GM10266 (cell line): ENCODE results near the gene DLGAP3.

Experiments used
- DNase-seq: peaks from one replicate; pipeline ENCODE4 v3.0.0; 2012; ENCODE audit errors: extremely low spot score
- TF ChIP-seq, protein P1 (sequence below): IDR thresholded peaks from 2 replicates; pipeline ENCODE4 v1.5.1; 2012; ENCODE audit warnings: mild to moderate bottlenecking, low read depth; ENCODE audit not compliant: control insufficient read depth, insufficient read depth; ENCODE audit errors: missing control alignments

The DLGAP3 gene

GRCh38 chr1:34887593-34887992, 41.9 kb downstream of the DLGAP3 start:
- no peak for DNase-seq
- TF ChIP-seq, protein P1, sequence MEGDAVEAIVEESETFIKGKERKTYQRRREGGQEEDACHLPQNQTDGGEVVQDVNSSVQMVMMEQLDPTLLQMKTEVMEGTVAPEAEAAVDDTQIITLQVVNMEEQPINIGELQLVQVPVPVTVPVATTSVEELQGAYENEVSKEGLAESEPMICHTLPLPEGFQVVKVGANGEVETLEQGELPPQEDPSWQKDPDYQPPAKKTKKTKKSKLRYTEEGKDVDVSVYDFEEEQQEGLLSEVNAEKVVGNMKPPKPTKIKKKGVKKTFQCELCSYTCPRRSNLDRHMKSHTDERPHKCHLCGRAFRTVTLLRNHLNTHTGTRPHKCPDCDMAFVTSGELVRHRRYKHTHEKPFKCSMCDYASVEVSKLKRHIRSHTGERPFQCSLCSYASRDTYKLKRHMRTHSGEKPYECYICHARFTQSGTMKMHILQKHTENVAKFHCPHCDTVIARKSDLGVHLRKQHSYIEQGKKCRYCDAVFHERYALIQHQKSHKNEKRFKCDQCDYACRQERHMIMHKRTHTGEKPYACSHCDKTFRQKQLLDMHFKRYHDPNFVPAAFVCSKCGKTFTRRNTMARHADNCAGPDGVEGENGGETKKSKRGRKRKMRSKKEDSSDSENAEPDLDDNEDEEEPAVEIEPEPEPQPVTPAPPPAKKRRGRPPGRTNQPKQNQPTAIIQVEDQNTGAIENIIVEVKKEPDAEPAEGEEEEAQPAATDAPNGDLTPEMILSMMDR = no peak

DNA sequence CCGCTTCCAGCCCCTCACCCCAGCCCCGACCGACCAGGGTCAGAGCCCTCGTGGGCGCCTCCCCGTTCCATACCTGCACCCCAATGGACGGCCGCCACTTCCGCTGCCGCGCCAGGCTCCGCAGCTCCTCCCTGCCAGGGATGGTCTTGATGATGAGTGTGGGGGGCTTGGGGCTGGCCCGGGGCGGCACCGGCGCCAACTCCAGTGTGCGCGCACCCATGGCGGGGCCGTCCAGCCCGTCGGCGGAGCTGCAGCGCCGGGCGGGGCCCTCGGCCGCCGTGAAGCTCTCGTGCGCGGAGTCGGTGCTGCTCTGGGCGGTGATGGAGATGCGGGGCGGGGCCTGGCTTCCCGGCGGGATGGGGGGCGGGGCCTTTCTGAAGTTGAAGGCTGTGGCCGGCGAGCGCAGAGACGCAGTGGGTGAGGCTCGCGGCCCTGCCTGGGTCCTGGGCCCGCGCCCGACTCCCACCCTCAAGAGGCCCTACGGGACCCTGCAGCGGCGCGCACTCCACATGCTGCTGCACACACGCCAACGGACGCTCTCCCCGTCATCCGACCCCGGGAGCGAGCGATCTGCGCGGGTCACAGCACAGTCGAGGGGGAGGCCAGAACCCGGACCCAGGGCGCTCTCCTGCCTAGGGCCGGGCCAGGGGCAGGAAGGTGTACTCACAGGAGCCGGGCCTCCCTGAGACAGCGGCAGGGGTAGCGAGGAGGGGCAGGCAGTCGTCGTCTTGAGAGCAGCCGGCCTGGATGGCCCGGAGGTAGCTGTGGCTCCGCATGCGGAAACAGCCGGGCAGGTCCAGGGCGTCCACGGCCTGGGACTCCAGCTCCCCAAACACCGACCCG, 43.8 kb downstream of the DLGAP3 start:
- DNase-seq = no peak
- TF ChIP-seq, protein P1 = no peak

GRCh38 chr1:34884961-34885360, 44.5 kb downstream of the DLGAP3 start:
- TF ChIP-seq, protein P1 = no peak
- no peak for DNase-seq

DNA sequence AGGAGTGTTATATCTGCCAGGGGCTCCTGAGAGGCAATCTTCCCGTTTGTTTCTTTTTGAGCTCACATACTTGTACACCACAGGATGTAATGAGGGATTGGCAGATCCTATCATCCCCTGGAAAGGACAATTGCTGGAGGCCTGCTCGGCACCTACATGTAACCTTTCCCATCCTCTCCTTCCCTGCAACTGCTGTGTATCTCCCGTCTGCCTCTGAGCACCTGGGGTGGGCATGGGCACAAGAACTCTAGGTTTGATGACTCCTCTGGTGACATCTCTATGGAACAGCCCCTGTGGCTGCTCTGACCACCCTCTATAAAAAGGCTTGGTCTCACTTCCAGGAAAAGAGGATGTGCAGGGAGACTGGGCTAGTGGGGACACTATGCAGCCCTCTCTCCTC, 44.9 kb downstream of the DLGAP3 start:
- TF ChIP-seq, protein P1 = no peak
- DNase-seq = no peak

DNA sequence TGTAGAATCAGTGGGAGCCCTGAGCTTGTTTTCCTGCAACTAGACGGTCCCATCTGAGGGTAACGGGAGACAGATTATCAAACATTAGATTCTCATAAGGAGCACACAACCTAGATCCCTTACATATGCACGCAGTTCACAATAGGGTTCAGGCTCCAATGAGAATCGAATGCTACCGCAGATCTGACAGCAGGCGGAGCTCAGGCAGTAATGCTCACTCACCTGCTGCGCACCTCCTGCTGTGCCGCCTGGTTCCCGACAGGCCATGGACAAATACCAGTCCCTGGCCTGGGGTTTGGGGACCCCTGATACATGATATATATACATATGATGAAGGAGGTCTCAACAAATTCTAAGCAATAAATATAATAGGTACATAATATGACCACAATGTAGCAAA, 50.2 kb downstream of the DLGAP3 start:
- DNase-seq = no peak
- TF ChIP-seq, protein P1 = no peak

DNA sequence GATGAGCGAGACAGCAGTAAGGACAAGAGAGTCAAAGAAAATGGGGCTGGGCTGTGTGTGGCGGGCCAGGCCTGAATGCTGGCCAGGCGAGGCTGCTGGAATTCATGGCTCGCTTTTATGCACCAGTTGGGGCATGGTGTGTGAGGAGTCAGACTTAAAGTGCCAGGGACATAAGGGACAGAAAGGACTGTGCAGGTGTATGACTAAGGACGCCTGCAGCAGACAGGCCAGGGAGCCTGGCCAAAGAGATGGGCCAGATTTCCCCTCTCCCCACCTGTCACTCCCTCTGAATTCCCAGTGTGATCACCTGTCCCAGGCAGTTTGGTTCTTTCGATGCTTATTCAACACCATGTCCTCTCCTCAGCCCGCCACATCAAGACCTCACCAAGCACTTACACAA, 53.0 kb downstream of the DLGAP3 start:
- DNase-seq = no peak
- TF ChIP-seq, protein P1 = no peak

GRCh38 chr1:34874296-34874952, 55.0 kb downstream of the DLGAP3 start:
- DNase-seq = no peak
- TF ChIP-seq, protein P1 = no peak
